K562 (cell line): ENCODE measurements around the gene IL17REL. TPM values are rescaled to one million over a fixed set of nuclear protein-coding genes. Genes with fewer than 3 reads are reported as not detected.
A peak's percentile ranks its signal among the peaks of the same experiment; 100 is the strongest.

Source experiments
- AFF1 ChIP-seq, 2 experiments: fragments of 450-650 bp; IDR thresholded peaks; 2 replicates each; pipeline ENCODE4 v1.6.1; 2018; ENCODE audit warnings: mild to moderate bottlenecking in 2 of 2, low read depth in 1 of 2; ENCODE audit not compliant: partially characterized antibody in 2 of 2
- ASH1L ChIP-seq: fragments of 450-650 bp; IDR thresholded peaks from 2 replicates; pipeline ENCODE4 v1.6.1; 2018; ENCODE audit warnings: borderline replicate concordance, mild to moderate bottlenecking, low read depth; ENCODE audit not compliant: partially characterized antibody
- BCOR ChIP-seq: fragments of 450-650 bp; IDR thresholded peaks from 2 replicates; pipeline ENCODE4 v1.6.1; 2016
- CCNT2 ChIP-seq: IDR thresholded peaks from 2 replicates; pipeline ENCODE4 v1.6.1; 2011; ENCODE audit warnings: borderline replicate concordance, low read depth, mild to moderate bottlenecking, moderate library complexity, mixed read lengths, low read length; ENCODE audit not compliant: insufficient read length; ENCODE audit errors: extremely low read depth
- CHD1 ChIP-seq: fragments of 200-600 bp; sonication (generic); IDR thresholded peaks from one replicate; pipeline ENCODE4 v1.6.1; 2012; ENCODE audit warnings: mild to moderate bottlenecking, moderate library complexity, low read length, inconsistent platforms
- FOXM1 ChIP-seq, 2 experiments: fragments of 450-650 bp in 1 of 2; sonication (generic) in 1 of 2; formaldehyde crosslinking in 1 of 2; IDR thresholded peaks; 2 replicates each; pipeline versions ENCODE4 v1.6.1 to v1.9.0; 2017 to 2022; ENCODE audit warnings: low read depth in 2 of 2, mild to moderate bottlenecking in 2 of 2, missing genetic modification reagents in 1 of 2, moderate library complexity in 1 of 2
- ILF3 ChIP-seq: fragments of 450-650 bp; IDR thresholded peaks from 2 replicates; pipeline ENCODE4 v1.6.1; 2018; ENCODE audit warnings: antibody characterized with exemption, mild to moderate bottlenecking, moderate library complexity, borderline replicate concordance
- IRF1 ChIP-seq: sonication (generic); formaldehyde crosslinking; IDR thresholded peaks from 2 replicates; pipeline ENCODE4 v1.8.0; 2022; ENCODE audit warnings: missing genetic modification reagents, mild to moderate bottlenecking, borderline replicate concordance
- KAT8 ChIP-seq: fragments of 450-650 bp; IDR thresholded peaks from 2 replicates; pipeline ENCODE4 v1.6.1; 2016; ENCODE audit warnings: low read depth, mild to moderate bottlenecking
- MTF1 ChIP-seq: fragments of 250-450 bp; sonication (Bioruptor Pico); IDR thresholded peaks from 2 replicates; pipeline ENCODE4 v1.9.0; 2021; ENCODE audit warnings: moderate library complexity, mild to moderate bottlenecking, inconsistent platforms, borderline replicate concordance
- POU5F1 ChIP-seq: fragments of 150-350 bp; IDR thresholded peaks from 2 replicates; pipeline ENCODE4 v1.6.1; 2014; ENCODE audit warnings: borderline replicate concordance, low read length, low read depth, mild to moderate bottlenecking; ENCODE audit not compliant: partially characterized antibody
- PRMT5 ChIP-seq: sonication (generic); formaldehyde crosslinking; IDR thresholded peaks from 2 replicates; pipeline ENCODE4 v1.5.0; 2020; ENCODE audit warnings: missing genetic modification reagents
- TAF15 ChIP-seq: fragments of 200-400 bp; formaldehyde crosslinking; IDR thresholded peaks from 2 replicates; pipeline ENCODE4 v1.6.1; 2017; ENCODE audit warnings: mild to moderate bottlenecking, low read depth, low read length, moderate library complexity
- ZBTB11 ChIP-seq, 3 experiments: fragments of 200-800 bp in 1 of 3; fragments of 250-450 bp in 1 of 3; fragments of 450-650 bp in 1 of 3; sonication (Bioruptor Pico) in 1 of 3; sonication (Bioruptor generic) in 1 of 3; formaldehyde crosslinking in 1 of 3; IDR thresholded peaks; 2 replicates each; pipeline versions ENCODE4 v1.6.1 to v1.8.0; 2016 to 2022; ENCODE audit warnings: mild to moderate bottlenecking in 2 of 3, missing genetic modification characterization in 2 of 3, missing compliant biosample characterization in 1 of 3, moderate library complexity in 1 of 3
- ZNF444 ChIP-seq: fragments of 250-450 bp; sonication (Bioruptor Pico); IDR thresholded peaks from 2 replicates; pipeline ENCODE4 v1.4.0; 2020; ENCODE audit warnings: mild to moderate bottlenecking, moderate library complexity
- polyA plus RNA-seq, 8 experiments: library from polyadenylated mRNA; depleted of rRNA in 4 of 8; stranded (reverse) in 5 of 8; unstranded in 3 of 8; fragments of >200 nt; fragmentation: Nextera tagmentation in 2 of 8; fragmentation: Illumina TruSeq in 1 of 8; extraction: Ambion mirVana in 2 of 8; extraction: Trizol in 1 of 8; gene quantifications; 2 replicates each; pipeline versions ENCODE4 v1.2.1 to v1.2.3, GENCODE V29; 2011 to 2014; ENCODE audit warnings: inconsistent platforms in 1 of 8, missing spikeins in 1 of 8
- total RNA-seq, 7 experiments: library from RNA; depleted of rRNA in 6 of 7; stranded (reverse); fragments of >200 nt in 6 of 7; fragmentation: Illumina TruSeq in 2 of 7; extraction: Trizol in 2 of 7; gene quantifications; 2 replicates each; pipeline versions ENCODE4 v1.2.1 to v1.2.3, GENCODE V29; 2011 to 2021; ENCODE audit warnings: low replicate concordance in 1 of 7

IL17REL gene
- total and polyA plus RNA-seq, 9 of the 15 experiments (the other 6 are each of a cell fraction or from before 2014, with no cell fraction given): 0.05 to 0.42 (median 0.11) TPM; not detected in 4

GRCh38 chr22:49960159-49961004 lies 52.2 kb downstream of the IL17REL start, which contains the start of gene PIM3 (continued):
- TF ChIP-seq IRF1 (CRISPR knock-in tag) (no peak), AFF1 (IDR thresholded peaks at IDR 0.05; ENCODE audit: low read depth in 1 of 2, partially characterized antibody in 2 of 2) (no peak), BCOR (no peak), CCNT2 (peak; percentile 65), ZNF444 (CRISPR knock-in tag) (no peak), KAT8 (no peak), POU5F1 (no peak), PRMT5 (CRISPR knock-in tag) (no peak), TAF15 (no peak), ASH1L (no peak), ILF3 (no peak), CHD1 (peak; percentile 81), MTF1 (CRISPR knock-in tag) (no peak), ZBTB11 (CRISPR knock-in tag; IDR thresholded peaks at IDR 0.05) (peak in 1 of 3 experiments; percentile 77; a peak in 2 of 6 replicates), FOXM1 (IDR thresholded peaks at IDR 0.05; ENCODE audit: low read depth) (peak; percentile 83), FOXM1 (CRISPR knock-in tag; IDR thresholded peaks at IDR 0.05; ENCODE audit: low read depth) (peak; percentile 33; the same call in 1 of the 2 replicates)
